HG03460 (cell line): Measurements from ENCODE around the gene ABCA13.

Source experiments
- ATAC-seq: cut with Tn5 transposase; IDR thresholded peaks from one replicate; pipeline ENCODE4 v1.9.1; 2021; ENCODE audit not compliant: unreplicated experiment

The ABCA13 gene

DNA sequence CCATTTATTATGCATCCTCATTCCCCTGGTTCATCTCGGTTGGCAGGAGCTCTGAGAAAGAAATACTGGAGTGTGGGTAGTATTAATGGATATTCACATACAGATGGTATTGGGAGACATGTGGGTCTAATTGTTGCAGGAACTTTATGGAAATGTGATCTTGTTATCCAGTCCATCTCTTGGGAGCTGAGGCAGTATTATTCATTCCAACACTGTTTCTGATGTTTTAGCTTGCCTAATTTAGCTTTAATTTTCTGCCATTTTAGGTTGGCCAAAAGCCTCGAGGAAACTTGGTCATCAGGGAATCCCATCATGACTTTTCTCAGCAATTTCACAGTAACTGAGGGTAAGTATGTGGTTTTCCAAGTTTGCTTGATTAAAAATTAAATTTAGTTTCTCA lies 125.7 kb downstream of the ABCA13 start:
- no peak for ATAC-seq

GRCh38 chr7:48298779-48299178 lies 127.5 kb downstream of the ABCA13 start:
- ATAC-seq, result peak; percentile 67

DNA sequence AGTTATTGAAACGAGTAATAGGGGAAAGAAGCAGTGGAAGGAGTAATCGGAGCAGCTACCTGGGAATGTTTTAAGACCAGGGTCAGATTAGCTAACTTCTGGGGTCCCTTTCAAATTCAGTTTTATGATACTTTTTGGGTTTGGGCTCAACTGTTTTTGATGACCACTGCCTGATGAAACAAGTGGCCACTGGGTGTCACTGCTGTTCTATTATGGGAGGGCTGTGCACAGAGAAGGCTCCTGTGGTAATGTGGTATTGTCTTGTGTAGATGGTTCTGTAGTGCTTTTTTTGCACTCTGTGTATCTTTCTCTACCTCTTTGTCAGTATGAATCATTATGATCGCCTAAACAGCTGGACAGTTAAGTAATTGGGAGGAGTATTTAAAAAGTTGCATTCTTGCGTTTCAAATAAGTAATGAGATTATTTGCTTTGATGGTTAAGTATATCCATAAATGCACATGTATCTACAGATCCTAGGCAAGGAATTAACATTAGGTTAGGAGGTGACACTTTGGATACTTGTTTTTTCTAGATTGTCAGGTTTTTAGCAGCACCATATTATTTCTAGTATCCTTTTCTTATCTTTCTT lies 128.4 kb downstream of the ABCA13 start:
- ATAC-seq, result peak; percentile 88

DNA sequence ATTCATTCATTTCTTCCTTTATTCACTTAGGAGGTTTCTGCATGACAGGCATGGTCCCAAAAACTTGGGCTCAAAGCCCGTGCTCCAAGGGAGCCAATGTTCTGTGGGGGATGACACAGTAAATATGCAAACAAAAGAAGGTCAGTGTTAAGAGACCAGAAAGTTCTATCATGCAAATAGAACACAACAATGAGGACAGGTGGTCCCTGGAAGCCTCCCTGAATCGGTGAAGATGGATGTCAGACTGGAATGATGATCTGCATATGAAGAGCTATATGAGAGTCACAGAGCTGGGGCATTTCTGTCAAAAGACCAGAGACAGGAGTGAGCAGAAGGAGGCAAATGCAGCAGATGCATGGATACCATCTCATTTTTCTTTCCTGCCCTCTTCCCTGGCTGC lies 129.0 kb downstream of the ABCA13 start:
- no peak for ATAC-seq

GRCh38 chr7:48301201-48301600 lies 129.9 kb downstream of the ABCA13 start:
- ATAC-seq, result no peak

- ATAC-seq, result no peak
Measured at GRCh38 chr7:48304641-48305040, 133.4 kb downstream of the ABCA13 start.

DNA sequence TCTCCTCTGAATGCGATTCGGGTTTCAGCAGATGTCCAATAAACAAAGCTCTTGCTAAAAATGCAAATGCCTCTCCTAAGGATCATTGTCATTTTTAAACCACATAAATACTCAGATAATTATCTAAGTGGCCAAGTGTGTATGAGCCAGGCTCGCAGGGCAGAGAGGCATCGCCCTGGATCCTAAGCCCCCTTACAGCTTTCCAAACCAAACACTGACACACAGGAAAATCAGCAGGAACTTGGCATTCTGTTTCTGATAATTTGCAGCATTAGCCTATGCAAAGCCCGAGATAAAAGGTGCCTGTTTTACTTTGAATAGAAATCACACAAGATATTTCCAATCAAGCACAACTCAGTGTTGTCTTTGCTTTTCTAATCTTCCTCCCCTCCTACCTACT lies 134.4 kb downstream of the ABCA13 start:
- no peak for ATAC-seq

GRCh38 chr7:48307041-48307714 lies 135.9 kb downstream of the ABCA13 start:
- no peak for ATAC-seq

DNA sequence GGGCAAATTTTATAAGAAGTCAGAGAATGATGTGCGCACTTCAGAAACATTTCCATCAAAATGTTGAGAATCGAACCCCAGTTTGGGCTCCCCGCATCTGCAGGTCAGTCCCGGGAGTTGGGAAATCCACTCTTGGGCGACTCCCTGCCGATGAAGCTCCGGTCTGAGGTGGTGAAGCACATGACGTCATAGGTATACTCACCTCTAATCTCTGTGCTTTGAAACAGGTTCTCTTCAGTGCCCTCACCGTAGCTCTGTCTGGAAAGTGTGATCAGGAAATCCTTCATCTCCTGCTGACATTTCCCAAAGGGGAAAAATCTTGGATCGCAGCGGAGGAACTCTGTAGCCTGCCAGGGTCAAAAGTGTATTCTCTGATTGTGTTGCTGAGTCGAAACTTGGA lies 138.5 kb downstream of the ABCA13 start:
- ATAC-seq, result no peak

DNA sequence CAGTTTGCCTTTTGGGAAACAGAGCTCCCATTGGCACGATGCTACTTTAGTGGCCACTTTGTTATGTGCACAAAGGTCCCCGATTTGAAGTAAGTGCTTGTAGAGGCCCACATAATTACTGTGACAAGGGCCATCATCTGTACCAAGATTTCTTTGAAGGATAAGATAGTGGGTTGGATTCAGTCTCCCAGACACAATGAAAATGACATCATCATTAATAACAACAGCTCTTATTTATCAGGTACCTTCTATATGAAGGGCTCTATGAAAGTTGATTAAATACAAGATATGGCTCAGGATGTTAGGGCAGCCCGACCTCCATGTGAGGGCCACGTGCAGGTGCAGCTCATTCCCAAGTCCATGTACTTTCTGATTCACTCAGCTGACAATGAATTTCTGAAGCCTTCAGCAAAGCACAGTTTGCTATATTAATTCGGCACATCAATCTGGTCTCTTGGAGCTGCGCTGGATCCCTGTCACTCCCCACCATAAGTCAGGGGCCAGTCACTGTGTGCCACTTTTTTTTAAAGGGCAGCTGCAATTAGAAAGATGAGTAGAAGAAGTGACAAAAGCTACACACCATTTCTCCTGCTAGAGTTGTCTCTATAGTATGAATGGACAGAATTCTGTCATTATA lies 140.3 kb downstream of the ABCA13 start:
- no peak for ATAC-seq

GRCh38 chr7:48312151-48312550 lies 140.9 kb downstream of the ABCA13 start:
- ATAC-seq, result no peak

- ATAC-seq, result no peak
Measured at GRCh38 chr7:48316768-48317167, 145.5 kb downstream of the ABCA13 start.

GRCh38 chr7:48317360-48317759 lies 146.1 kb downstream of the ABCA13 start:
- ATAC-seq, result no peak

DNA sequence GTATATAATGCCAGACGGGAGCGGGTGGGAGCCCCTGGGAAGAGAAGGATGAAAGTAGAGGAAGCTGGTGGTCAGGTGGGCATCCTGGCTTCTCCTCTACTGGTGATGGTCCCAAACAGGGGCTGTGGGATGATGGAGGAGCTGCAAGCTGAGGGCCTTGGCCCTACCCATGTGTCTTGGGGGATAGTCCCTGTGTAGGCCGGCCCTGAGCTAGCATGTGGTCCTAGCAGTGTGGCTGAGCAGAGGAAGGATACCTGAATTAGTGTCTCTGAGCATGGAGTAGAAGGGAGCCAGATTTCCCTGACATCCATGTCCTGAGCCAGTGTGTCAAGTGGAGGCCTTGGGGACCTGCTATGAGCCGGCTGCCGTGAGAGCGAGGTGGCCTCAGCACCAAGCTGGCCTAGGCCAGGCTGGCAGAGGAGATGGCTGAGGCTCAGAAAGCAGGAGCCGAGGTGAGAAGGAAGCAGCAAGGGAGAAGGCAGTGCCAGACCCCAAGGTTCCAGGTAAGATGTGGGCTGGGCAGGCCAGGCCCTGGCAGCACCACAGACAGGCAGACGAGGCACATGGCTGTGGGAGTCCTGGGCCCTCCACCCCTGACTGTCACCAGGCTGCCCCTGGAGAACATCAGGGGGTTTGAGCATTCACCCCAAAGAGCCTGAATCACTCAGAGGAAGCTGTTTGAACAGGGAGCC lies 150.2 kb downstream of the ABCA13 start:
- ATAC-seq, result no peak

DNA sequence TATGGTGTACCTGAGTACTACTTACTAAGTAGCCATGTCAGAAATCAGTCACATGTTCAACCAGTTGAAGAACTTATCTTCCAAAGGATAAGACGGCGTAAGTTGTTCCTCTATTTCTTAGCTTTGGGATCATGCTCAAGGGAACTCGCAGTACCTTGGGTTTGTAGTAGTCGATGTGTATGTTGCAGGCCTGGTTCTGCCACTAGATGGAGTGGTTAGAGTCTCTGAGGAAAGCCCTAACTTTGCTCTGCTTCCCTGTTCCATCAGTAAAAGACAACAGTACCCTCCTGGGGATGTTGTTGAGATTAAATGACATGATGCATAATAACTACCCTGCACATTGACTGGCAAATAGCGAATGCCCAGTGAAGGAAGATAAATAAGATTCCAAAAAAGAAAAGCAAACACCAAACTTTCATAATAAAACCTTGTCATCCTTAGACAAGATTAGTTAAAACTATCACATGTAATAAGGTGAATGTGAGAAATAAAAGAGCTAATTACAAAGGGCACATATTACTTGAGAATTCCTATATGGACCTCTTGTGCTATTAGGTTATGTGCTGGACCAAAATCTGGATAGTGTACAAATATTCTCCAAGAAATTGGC lies 165.9 kb downstream of the ABCA13 start:
- ATAC-seq, result no peak

DNA sequence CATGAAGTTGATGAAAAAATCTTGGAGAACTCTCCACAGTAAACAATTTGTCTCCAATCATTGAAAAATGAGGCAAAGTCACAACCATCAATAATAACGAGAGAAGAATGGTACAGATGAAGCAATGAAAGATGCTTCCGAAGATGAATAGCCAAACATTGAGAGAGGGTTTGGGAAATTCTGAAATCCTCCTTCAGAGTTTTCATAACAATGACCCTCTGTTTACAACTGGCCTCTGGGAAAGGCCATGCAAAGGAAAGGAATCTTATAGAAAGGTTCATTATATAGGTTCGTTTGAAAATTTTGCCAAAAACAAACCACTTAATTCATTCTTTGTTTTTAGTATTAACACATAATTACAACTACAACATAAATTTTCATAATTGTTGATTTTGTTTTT lies 166.5 kb downstream of the ABCA13 start:
- no peak for ATAC-seq

DNA sequence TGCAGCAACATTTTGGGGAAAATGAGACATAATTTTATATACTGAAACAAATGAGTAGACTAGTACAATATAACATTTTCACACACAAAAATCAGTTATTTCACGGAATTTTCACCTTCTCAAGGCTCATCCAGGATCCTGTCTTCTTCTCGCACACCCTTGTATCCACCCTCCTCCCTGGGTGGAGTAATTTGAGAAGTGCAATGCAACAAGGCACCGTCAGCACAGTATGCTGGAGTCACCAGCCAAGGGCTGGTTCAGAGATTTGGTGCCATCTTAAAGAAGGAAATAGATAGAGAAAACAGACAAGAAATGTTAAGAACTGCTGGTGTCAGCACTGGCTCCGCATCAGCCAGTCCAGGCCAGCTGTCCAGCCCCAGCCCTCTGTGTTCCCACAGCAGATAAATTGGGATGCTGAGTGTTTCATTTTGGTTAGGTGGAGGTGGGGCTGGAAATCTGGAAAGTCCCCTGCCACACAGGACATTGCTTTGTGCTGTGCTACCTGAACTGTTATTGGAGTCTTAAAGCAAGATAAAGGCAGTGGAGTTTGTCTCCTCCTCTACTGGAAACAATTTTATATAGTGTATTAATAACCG lies 176.1 kb downstream of the ABCA13 start:
- no peak for ATAC-seq

DNA sequence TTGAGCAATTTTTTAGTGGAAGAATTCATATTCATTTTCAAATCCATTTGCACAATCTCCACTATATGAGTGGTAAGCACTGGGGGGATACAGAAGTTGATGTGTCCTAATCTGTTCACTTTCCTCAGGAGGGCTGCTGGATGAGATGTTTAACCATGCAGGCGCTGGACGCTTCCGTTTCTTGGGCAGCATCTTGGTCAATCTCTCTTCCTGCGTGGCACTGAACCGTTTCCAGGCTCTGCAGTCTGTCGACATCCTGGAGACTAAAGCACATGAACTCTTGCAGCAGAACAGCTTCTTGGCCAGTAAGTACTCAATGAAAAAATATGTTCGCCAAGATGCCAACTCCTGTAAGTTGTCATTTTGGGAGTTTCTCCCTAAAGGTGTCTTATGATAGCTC lies 179.3 kb downstream of the ABCA13 start:
- no peak for ATAC-seq

- no peak for ATAC-seq
Measured at GRCh38 chr7:48351900-48352299, 180.6 kb downstream of the ABCA13 start.

- ATAC-seq, result no peak
Measured at GRCh38 chr7:48355346-48355745, 184.1 kb downstream of the ABCA13 start.

GRCh38 chr7:48360574-48360973 lies 189.3 kb downstream of the ABCA13 start:
- no peak for ATAC-seq
